ENCODE measurements around the gene PTBP1.
"Not testable (repeated sequence)": the region's sequence is repeated elsewhere in the genome, so short reads cannot be mapped to it uniquely, and the experiment has no call there.

Gene PTBP1

DNA sequence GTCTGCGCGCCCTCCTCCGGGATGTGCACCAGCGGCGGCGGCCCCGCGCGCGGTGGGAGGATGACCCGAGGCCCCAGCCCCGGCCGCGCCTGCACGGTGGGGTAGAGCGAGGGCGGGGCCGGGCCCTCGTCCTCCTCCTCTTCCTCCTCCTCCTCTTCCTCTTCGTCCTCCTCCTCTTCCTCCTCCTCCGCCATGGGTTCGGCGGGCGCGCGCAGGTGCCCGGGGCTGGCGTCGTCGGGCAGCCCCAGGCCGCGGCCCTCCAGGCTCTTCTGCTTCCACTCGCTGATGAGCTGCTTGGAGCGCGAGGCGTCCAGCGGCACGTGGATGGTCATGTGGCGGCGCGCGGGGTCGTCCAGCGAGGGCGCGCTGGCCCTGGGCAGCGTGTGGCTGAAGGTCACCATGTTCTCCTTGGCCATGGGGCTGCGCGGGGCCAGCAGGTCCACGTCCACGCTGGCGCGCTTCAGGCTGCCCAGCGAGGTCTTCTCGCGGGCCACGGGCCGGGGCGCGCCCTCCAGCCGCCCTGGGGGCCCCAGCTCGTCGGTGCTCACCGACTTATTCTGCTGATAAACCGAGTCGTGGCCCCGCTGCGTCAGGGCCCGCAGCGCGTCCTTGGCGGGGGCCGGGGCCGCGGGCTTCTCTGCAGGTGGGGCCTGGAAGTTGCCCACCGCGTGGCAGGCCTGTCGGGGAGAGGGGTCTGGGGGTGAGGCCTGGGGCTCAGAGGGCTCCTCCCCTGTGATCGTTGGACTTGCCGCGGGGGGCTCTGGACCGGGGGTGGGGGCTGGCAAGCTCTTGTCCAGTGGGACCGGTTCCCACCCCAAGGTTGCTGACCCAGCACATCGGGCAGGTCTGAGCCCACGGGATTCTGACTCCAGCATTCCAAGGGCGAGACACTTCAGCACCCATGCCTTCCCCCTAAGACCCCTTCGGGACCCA lies 16.2 kb downstream of the PTBP1 start:
- TF ChIP-seq, protein P1, sequence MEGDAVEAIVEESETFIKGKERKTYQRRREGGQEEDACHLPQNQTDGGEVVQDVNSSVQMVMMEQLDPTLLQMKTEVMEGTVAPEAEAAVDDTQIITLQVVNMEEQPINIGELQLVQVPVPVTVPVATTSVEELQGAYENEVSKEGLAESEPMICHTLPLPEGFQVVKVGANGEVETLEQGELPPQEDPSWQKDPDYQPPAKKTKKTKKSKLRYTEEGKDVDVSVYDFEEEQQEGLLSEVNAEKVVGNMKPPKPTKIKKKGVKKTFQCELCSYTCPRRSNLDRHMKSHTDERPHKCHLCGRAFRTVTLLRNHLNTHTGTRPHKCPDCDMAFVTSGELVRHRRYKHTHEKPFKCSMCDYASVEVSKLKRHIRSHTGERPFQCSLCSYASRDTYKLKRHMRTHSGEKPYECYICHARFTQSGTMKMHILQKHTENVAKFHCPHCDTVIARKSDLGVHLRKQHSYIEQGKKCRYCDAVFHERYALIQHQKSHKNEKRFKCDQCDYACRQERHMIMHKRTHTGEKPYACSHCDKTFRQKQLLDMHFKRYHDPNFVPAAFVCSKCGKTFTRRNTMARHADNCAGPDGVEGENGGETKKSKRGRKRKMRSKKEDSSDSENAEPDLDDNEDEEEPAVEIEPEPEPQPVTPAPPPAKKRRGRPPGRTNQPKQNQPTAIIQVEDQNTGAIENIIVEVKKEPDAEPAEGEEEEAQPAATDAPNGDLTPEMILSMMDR (IDR thresholded peaks at IDR 0.05; ENCODE audit: unreplicated experiment in 3 of 3): no peak
- peaks cover 52% of the 10 kb centered on the region for H3K36me3 Mint-ChIP-seq (ENCODE audit: low read depth)

DNA sequence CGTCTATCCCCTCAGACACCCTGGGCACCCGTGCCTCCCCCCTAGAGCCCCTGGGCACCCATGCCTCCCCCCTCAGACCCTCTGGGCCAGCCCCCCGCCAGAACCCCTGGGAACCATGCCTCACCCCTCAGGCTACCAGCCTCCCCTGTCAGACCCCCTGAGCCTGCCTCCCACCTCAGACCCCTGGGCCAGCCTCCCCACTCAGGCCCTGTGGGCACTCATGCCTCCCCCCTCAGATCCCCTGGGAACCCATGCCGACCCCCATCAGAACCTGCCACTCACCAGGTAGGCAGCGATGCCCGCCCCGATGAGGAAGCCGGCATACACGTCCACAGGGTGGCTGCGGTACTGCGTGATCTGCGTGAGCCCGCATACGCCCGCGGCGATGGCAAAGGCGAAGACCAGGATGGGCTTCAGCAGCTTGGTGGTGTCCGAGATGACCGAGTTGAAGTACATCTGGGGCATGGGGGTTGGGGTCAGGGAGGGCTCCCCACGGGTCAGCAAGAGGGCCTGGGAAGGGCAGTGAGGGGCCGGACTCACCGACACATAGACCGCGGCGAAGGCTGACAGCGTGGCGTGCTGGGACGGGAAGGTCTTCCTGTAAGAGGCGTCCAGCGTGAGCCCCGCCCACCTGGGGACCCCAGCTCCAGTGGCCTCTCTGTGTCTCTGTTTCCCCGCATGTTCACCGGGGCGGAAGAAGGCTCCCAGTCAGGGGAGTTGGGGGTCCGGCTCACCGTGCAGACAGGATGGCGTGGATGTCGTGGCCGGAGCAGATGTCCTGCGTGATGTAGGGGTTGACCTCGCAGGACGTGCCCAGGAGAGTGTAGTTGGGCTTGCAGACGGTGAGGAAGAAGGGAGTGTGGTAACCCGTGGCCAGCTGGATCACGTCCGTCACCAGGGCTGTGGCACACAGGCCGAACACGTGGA lies 17.2 kb downstream of the PTBP1 start:
- no peak overlapping the region for H3K4me3 Mint-ChIP-seq
- H3K9me3 Mint-ChIP-seq: no peaks in the 10 kb centered on the region
- TF ChIP-seq, protein P1 (IDR thresholded peaks at IDR 0.05; ENCODE audit: unreplicated experiment in 3 of 3): no peak
- H3K27me3 Mint-ChIP-seq (ENCODE audit: low read depth): peaks cover under 1% of the 10 kb centered on the region
- peaks cover 50% of the 10 kb centered on the region for H3K36me3 Mint-ChIP-seq (ENCODE audit: low read depth)
- no peak overlapping the region for H3K27ac Mint-ChIP-seq
- no peaks in the 10 kb centered on the region for H3K4me1 Mint-ChIP-seq

More for the DNA sequence above, 16.2 kb downstream of the PTBP1 start:
- Mint-ChIP-seq H3K27me3 (ENCODE audit: low read depth) (no peaks in the 10 kb centered on the region), H3K27ac (no peak overlapping the region), H3K4me3 (no peak overlapping the region), H3K9me3 (no peaks in the 10 kb centered on the region), H3K4me1 (no peaks in the 10 kb centered on the region)

DNA sequence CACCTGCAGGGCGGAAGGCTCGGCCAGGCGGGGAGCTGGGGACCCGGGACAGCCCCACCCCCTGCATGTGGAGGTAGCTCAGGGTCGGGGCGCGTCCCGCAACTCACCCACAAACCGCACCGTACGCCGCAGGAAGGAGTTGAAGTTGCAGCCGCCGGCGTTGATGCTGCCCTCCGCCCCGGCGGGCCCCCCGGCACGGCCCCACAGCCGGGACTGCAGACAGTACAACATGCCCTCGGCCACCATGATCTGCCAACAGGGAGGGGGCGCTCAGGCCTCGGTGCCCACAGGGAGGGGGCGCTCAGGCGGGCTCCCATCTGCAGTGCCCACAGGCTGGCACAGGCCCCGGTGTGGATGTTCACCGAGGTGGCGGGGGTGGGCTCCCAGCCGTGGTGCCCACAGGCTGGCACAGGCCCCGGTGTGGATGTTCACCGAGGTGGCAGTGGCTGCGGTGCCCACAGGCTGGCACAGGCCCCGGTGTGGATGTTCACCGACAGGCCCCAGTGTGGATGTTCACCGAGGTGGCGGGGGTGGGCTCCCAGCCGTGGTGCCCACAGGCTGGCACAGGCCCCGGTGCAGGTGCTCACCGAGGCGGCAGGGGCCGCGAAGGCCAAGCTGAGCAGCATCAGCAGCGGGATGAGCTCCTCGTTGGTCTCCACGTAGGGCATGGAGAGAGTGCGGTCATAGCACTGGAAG lies 18.0 kb downstream of the PTBP1 start:
- no peaks in the 10 kb centered on the region for H3K4me1 Mint-ChIP-seq
- no peaks in the 10 kb centered on the region for H3K9me3 Mint-ChIP-seq
- H3K4me3 Mint-ChIP-seq: no peak overlapping the region
- H3K36me3 Mint-ChIP-seq (ENCODE audit: low read depth): peaks cover 42% of the 10 kb centered on the region
- peaks cover 4% of the 10 kb centered on the region for H3K27me3 Mint-ChIP-seq (ENCODE audit: low read depth)
- no peak overlapping the region for H3K27ac Mint-ChIP-seq
- TF ChIP-seq, protein P1 (IDR thresholded peaks at IDR 0.05; ENCODE audit: unreplicated experiment in 3 of 3): no peak

DNA sequence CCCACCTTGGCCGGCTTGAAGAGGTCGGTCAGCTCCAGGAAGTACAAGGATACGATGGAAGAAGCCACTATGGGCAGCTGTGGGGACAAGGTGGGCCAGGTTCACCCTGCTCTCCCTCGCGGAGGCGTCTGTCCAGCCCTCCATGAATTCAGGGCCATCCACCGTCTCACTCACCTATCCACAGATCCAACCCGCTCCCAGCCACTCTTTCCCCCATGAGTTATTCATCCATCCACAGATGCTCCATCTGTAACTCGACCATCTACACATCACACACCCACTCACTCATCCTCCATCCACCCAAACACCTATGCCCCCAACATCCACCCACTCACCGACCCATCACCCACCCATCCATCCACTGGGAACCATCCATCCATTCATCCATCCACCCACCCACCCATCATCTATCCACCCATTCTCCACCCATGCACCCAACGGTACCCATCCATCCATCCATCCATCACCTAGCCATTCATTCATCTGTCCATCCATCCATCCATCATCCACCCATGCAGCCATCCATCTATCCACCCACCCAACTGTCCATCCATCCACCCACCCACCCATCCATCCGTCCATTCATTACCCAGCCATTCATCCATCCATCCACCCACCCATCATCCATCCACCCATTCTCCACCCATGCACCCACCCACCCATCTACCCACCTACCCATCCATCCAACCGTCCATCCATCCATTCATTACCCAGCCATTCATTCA lies 18.7 kb downstream of the PTBP1 start:
- H3K4me1 Mint-ChIP-seq: no peaks in the 10 kb centered on the region
- H3K9me3 Mint-ChIP-seq: no peaks in the 10 kb centered on the region
- H3K36me3 Mint-ChIP-seq (ENCODE audit: low read depth): peaks cover 37% of the 10 kb centered on the region
- H3K4me3 Mint-ChIP-seq: peak overlapping the region in 1 of 3 experiments; percentile 17
- H3K27me3 Mint-ChIP-seq (ENCODE audit: low read depth): peaks cover 4% of the 10 kb centered on the region
- H3K27ac Mint-ChIP-seq: no peak overlapping the region
- TF ChIP-seq, protein P1 (IDR thresholded peaks at IDR 0.05; ENCODE audit: unreplicated experiment in 3 of 3): no peak

DNA sequence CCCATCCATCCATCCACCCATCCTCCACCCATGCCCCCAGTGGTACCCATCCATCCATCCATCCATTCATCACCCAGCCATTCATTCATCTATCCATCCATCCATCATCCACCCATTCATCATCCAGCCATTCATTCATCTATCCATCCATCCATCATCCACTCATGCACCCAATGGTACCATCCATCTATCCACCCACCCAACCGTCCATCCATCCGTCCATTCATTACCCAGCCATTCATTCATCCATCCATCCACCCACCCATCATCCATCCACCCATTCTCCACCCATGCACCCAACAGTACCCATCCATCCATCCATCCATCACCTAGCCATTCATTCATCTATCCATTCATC lies 19.2 kb downstream of the PTBP1 start:
- Mint-ChIP-seq H3K27me3 (ENCODE audit: low read depth) (peaks cover 4% of the 10 kb centered on the region), H3K4me1 (no peaks in the 10 kb centered on the region), H3K36me3 (ENCODE audit: low read depth) (peaks cover 33% of the 10 kb centered on the region), H3K9me3 (no peaks in the 10 kb centered on the region), H3K4me3 (peak overlapping the region in 1 of 3 experiments; percentile 17), H3K27ac (no peak overlapping the region)
- TF ChIP-seq, protein P1 (IDR thresholded peaks at IDR 0.05; ENCODE audit: unreplicated experiment in 3 of 3): no peak

DNA sequence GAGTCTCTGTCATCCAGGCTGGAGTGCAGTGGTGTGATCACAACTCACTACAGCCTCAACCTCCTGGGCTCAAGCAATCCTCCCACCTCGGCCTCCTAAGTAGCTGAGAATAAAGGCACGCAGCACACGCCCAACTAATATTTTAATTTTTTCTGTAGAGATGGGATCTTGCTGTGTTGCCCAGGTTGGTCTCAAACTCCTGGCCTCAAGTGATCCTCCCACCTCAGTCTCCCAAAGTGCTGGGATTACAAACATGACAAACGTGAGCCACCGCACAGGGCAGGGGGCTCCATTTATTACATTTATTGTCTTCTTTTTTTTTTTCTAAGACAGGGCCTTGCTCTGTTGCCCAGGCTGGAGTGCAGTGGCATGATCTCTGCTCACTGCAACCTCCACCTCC lies 23.0 kb downstream of the PTBP1 start:
- Mint-ChIP-seq H3K36me3 (ENCODE audit: low read depth) (peaks cover 15% of the 10 kb centered on the region), H3K4me3 (peak overlapping the region; percentile 62 to 82 (median 82))
- not testable (repeated sequence) for H3K9me3 Mint-ChIP-seq; H3K27me3 Mint-ChIP-seq (ENCODE audit: low read depth); H3K27ac Mint-ChIP-seq; H3K4me1 Mint-ChIP-seq

All from nephron (organoid).